Measurements from ENCODE around the gene ROR2.
"Not testable (repeated sequence)": the region's sequence is repeated elsewhere in the genome, so short reads cannot be mapped to it uniquely, and the experiment has no call there.

ROR2 gene

GRCh38 chr9:91655658-91656057 lies 294.4 kb downstream of the ROR2 start:
- H3K36me3 ChIP-seq (ENCODE audit: control insufficient read depth, insufficient read depth, low read length) = no peaks in the 10 kb centered on the region
- H3K27me3 ChIP-seq (ENCODE audit: control insufficient read depth, insufficient read depth, low read length) = no peaks in the 10 kb centered on the region
- no peak overlapping the region for H3K9ac ChIP-seq (ENCODE audit: low read length)
- no peak overlapping the region for H3K4me3 ChIP-seq (ENCODE audit: low read length)
- H3K27ac ChIP-seq (ENCODE audit: low read depth, low read length) = no peak overlapping the region
- peaks cover 2% of the 10 kb centered on the region for H3K4me1 ChIP-seq (ENCODE audit: control insufficient read depth, insufficient read depth, low read length)

GRCh38 chr9:91655215-91655614 lies 294.8 kb downstream of the ROR2 start:
- Histone ChIP-seq H3K4me3 (ENCODE audit: low read length) (no peak overlapping the region), H3K4me1 (ENCODE audit: control insufficient read depth, insufficient read depth, low read length) (peaks cover 2% of the 10 kb centered on the region), H3K9ac (ENCODE audit: low read length) (no peak overlapping the region), H3K36me3 (ENCODE audit: control insufficient read depth, insufficient read depth, low read length) (no peaks in the 10 kb centered on the region), H3K27me3 (ENCODE audit: control insufficient read depth, insufficient read depth, low read length) (no peaks in the 10 kb centered on the region), H3K27ac (ENCODE audit: low read depth, low read length) (no peak overlapping the region)

GRCh38 chr9:91654527-91654926 lies 295.5 kb downstream of the ROR2 start:
- H3K9ac ChIP-seq (ENCODE audit: low read length) = no peak overlapping the region
- H3K4me1 ChIP-seq (ENCODE audit: control insufficient read depth, insufficient read depth, low read length) = no peaks in the 10 kb centered on the region
- H3K36me3 ChIP-seq (ENCODE audit: control insufficient read depth, insufficient read depth, low read length) = no peaks in the 10 kb centered on the region
- H3K27me3 ChIP-seq (ENCODE audit: control insufficient read depth, insufficient read depth, low read length) = no peaks in the 10 kb centered on the region
- H3K4me3 ChIP-seq (ENCODE audit: low read length) = no peak overlapping the region
- H3K27ac ChIP-seq (ENCODE audit: low read depth, low read length) = no peak overlapping the region

GRCh38 chr9:91647371-91647770 lies 302.7 kb downstream of the ROR2 start:
- no peaks in the 10 kb centered on the region for H3K27me3 ChIP-seq (ENCODE audit: control insufficient read depth, insufficient read depth, low read length)
- H3K9ac ChIP-seq (ENCODE audit: low read length) = no peak overlapping the region
- H3K4me1 ChIP-seq (ENCODE audit: control insufficient read depth, insufficient read depth, low read length) = no peaks in the 10 kb centered on the region
- H3K36me3 ChIP-seq (ENCODE audit: control insufficient read depth, insufficient read depth, low read length) = no peaks in the 10 kb centered on the region
- H3K4me3 ChIP-seq (ENCODE audit: low read length) = no peak overlapping the region
- no peak overlapping the region for H3K27ac ChIP-seq (ENCODE audit: low read depth, low read length)

- Histone ChIP-seq H3K9ac (ENCODE audit: low read length) (no peak overlapping the region), H3K27me3 (ENCODE audit: control insufficient read depth, insufficient read depth, low read length) (no peaks in the 10 kb centered on the region), H3K4me3 (ENCODE audit: low read length) (no peak overlapping the region), H3K36me3 (ENCODE audit: control insufficient read depth, insufficient read depth, low read length) (no peaks in the 10 kb centered on the region), H3K27ac (ENCODE audit: low read depth, low read length) (no peak overlapping the region), H3K4me1 (ENCODE audit: control insufficient read depth, insufficient read depth, low read length) (no peaks in the 10 kb centered on the region)
Observed at GRCh38 chr9:91646702-91647101, 303.3 kb downstream of the ROR2 start.

GRCh38 chr9:91644433-91644832 lies 305.6 kb downstream of the ROR2 start:
- Histone ChIP-seq H3K27ac (ENCODE audit: low read depth, low read length) (no peak overlapping the region), H3K27me3 (ENCODE audit: control insufficient read depth, insufficient read depth, low read length) (no peaks in the 10 kb centered on the region), H3K4me1 (ENCODE audit: control insufficient read depth, insufficient read depth, low read length) (no peaks in the 10 kb centered on the region), H3K9ac (ENCODE audit: low read length) (no peak overlapping the region), H3K36me3 (ENCODE audit: control insufficient read depth, insufficient read depth, low read length) (no peaks in the 10 kb centered on the region), H3K4me3 (ENCODE audit: low read length) (no peak overlapping the region)

- H3K4me3 ChIP-seq (ENCODE audit: low read length) = no peak overlapping the region
- peak overlapping the region; percentile 28 for H3K27ac ChIP-seq (ENCODE audit: low read depth, low read length)
Observed at GRCh38 chr9:91643481-91644077, 306.4 kb downstream of the ROR2 start.

GRCh38 chr9:91642771-91643170 lies 307.3 kb downstream of the ROR2 start:
- Histone ChIP-seq H3K36me3 (ENCODE audit: control insufficient read depth, insufficient read depth, low read length) (no peaks in the 10 kb centered on the region), H3K9ac (ENCODE audit: low read length) (no peak overlapping the region), H3K27ac (ENCODE audit: low read depth, low read length) (no peak overlapping the region), H3K4me1 (ENCODE audit: control insufficient read depth, insufficient read depth, low read length) (no peaks in the 10 kb centered on the region), H3K4me3 (ENCODE audit: low read length) (no peak overlapping the region), H3K27me3 (ENCODE audit: control insufficient read depth, insufficient read depth, low read length) (no peaks in the 10 kb centered on the region)

More at GRCh38 chr9:91643481-91644077, 306.4 kb downstream of the ROR2 start:
- no peaks in the 10 kb centered on the region for H3K27me3 ChIP-seq (ENCODE audit: control insufficient read depth, insufficient read depth, low read length)
- no peak overlapping the region for H3K9ac ChIP-seq (ENCODE audit: low read length)
- H3K36me3 ChIP-seq (ENCODE audit: control insufficient read depth, insufficient read depth, low read length) = no peaks in the 10 kb centered on the region
- H3K4me1 ChIP-seq (ENCODE audit: control insufficient read depth, insufficient read depth, low read length) = no peaks in the 10 kb centered on the region

- Histone ChIP-seq H3K4me1 (ENCODE audit: control insufficient read depth, insufficient read depth, low read length) (no peaks in the 10 kb centered on the region), H3K4me3 (ENCODE audit: low read length) (no peak overlapping the region), H3K36me3 (ENCODE audit: control insufficient read depth, insufficient read depth, low read length) (no peaks in the 10 kb centered on the region), H3K27me3 (ENCODE audit: control insufficient read depth, insufficient read depth, low read length) (no peaks in the 10 kb centered on the region), H3K9ac (ENCODE audit: low read length) (no peak overlapping the region), H3K27ac (ENCODE audit: low read depth, low read length) (no peak overlapping the region)
Observed at GRCh38 chr9:91640428-91640827, 309.6 kb downstream of the ROR2 start.

- no peak overlapping the region for H3K4me3 ChIP-seq (ENCODE audit: low read length)
- H3K36me3 ChIP-seq (ENCODE audit: control insufficient read depth, insufficient read depth, low read length) = no peaks in the 10 kb centered on the region
- no peaks in the 10 kb centered on the region for H3K27me3 ChIP-seq (ENCODE audit: control insufficient read depth, insufficient read depth, low read length)
- no peak overlapping the region for H3K27ac ChIP-seq (ENCODE audit: low read depth, low read length)
- no peak overlapping the region for H3K9ac ChIP-seq (ENCODE audit: low read length)
- H3K4me1 ChIP-seq (ENCODE audit: control insufficient read depth, insufficient read depth, low read length) = no peaks in the 10 kb centered on the region
Observed at GRCh38 chr9:91639054-91639453, 311.0 kb downstream of the ROR2 start.

- not testable (repeated sequence) for H3K4me3 ChIP-seq (ENCODE audit: low read length); H3K27me3 ChIP-seq (ENCODE audit: control insufficient read depth, insufficient read depth, low read length); H3K36me3 ChIP-seq (ENCODE audit: control insufficient read depth, insufficient read depth, low read length); H3K27ac ChIP-seq (ENCODE audit: low read depth, low read length); H3K4me1 ChIP-seq (ENCODE audit: control insufficient read depth, insufficient read depth, low read length); H3K9ac ChIP-seq (ENCODE audit: low read length)
Observed at GRCh38 chr9:91634832-91635231, 315.2 kb downstream of the ROR2 start.

GRCh38 chr9:91629718-91630117 lies 320.3 kb downstream of the ROR2 start:
- Histone ChIP-seq H3K9ac (ENCODE audit: low read length) (no peak overlapping the region), H3K4me1 (ENCODE audit: control insufficient read depth, insufficient read depth, low read length) (no peaks in the 10 kb centered on the region), H3K27ac (ENCODE audit: low read depth, low read length) (no peak overlapping the region), H3K36me3 (ENCODE audit: control insufficient read depth, insufficient read depth, low read length) (no peaks in the 10 kb centered on the region), H3K27me3 (ENCODE audit: control insufficient read depth, insufficient read depth, low read length) (no peaks in the 10 kb centered on the region), H3K4me3 (ENCODE audit: low read length) (no peak overlapping the region)

- H3K9ac ChIP-seq (ENCODE audit: low read length) = no peak overlapping the region
- no peaks in the 10 kb centered on the region for H3K36me3 ChIP-seq (ENCODE audit: control insufficient read depth, insufficient read depth, low read length)
- no peaks in the 10 kb centered on the region for H3K27me3 ChIP-seq (ENCODE audit: control insufficient read depth, insufficient read depth, low read length)
- no peak overlapping the region for H3K27ac ChIP-seq (ENCODE audit: low read depth, low read length)
- no peak overlapping the region for H3K4me3 ChIP-seq (ENCODE audit: low read length)
- no peaks in the 10 kb centered on the region for H3K4me1 ChIP-seq (ENCODE audit: control insufficient read depth, insufficient read depth, low read length)
Observed at GRCh38 chr9:91628892-91629291, 321.1 kb downstream of the ROR2 start.
